GM20431 (cell line): ENCODE results near the gene COL23A1.

Experiments
- in situ Hi-C: fragments of 300-500 bp; cut with MseI, MboI; formaldehyde crosslinking; loops from one replicate; pipeline ENCODE4 v1.15.0; 2020; ENCODE audit warnings: low sequenced_read_pairs; ENCODE audit not compliant: unreplicated experiment

Gene COL23A1

DNA sequence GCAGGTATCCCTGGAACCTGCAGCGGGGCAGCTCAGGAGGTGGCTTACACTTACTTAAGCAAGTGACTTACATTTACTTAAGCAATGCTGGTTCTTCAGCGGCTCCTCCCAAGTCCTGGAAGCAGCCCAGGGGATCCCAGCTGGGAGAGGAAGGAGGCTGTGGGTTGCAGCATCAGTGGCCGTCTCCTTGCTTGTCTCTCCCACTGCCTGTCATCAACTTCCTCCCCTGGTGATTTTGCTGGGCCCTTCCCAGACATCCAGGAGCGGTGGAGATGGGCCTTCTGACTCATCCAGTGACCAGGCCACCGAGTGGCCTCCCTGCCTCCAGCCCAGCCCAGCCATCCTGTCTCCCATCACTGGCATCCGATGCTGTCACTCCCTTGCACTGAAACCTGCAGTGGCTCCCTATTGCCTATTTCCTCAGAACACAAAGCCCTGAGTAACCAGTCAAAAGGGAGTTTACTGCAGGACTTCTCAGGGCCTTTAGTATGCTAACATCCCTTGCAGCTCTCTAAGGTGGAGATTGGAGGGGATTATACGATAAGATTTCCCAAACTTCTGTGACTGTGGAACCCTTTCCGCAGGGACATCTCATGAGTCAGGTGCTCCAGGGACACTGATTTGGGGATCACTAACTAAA is 201.7 kb downstream of the COL23A1 start:
- in situ Hi-C loops = no loop called here

DNA sequence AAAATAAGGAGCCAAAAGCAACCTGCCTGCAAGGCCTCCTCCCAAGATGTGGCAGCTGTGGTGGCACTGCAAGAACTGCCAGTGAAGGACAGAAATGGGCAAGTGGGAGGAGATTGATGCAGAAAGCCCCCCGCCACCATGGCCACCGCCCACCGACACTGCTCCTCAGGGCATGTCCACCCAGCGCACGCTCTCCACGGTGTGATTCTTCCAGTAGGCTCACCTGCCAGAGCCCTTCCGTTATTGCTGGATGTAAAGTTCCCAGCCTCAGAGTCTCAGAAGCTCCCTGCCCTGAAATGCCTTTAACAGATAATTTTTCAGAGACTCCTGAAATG is 202.4 kb downstream of the COL23A1 start:
- in situ Hi-C loops = no loop called here

DNA sequence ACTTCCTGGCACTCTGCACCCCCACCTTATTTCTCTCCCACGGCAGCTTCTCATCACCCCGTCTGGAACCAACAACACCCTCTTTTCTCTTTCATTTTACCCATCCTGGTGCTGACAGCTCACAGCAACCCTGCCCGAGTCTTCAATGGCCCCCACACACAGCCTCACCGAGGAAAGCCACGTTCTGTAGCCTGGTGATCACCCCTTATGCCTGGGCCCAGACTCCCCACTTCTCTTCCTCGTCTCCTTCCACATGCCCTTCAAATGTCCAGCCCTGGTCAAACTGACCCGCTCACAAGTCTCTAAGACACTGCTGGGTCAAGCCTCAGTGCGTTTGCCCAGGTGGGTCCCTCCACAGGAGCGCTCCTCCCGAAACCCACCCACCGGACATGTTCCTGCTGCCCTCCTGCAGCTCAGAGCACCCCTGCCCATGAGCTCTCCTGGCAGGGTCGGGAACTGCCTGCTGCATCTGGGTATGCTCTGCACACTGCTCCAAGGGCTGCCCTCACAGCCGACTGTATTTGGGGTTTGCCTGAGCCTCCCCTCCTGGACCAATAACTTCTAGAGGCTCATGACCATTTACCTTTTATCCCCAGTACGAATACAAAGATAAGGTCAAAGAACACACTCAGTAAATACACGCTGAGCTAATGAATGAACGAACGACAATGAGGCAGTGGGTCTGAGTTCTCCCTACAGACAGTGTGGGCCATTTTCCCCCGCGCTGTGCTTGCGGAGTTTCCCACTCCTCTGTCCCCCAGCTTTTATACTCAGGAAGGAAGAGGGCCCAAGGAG is 202.9 kb downstream of the COL23A1 start:
- in situ Hi-C loops = no loop called here

DNA sequence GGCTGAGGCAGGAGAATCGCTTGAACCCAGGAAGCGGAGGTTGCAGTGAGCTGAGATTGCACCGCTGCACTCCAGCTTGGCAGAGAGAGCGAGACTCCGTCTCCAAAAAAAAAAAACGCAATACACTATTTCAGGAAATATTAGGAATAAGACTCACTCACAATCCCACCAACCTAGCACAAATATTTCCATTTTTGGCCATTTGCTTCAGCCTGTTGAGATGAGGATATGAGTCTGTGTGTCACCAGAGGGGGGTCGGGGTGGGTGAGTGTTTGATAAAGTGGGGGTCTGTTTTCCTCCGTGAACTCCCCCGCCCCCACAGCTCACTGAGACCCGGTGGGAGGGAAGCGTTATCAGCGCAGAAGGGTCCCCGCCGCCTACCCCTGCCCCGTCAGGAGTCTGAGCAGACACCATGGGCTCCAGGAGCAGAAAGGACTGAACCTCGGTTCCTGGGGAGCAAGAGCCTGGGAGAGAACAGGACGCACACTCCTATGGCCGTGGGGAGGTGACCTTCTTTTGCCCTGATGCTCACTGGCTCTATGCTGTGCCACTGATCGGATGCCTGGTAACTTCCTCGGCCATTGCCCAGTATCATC is 203.8 kb downstream of the COL23A1 start:
- in situ Hi-C loops = no loop called here

DNA sequence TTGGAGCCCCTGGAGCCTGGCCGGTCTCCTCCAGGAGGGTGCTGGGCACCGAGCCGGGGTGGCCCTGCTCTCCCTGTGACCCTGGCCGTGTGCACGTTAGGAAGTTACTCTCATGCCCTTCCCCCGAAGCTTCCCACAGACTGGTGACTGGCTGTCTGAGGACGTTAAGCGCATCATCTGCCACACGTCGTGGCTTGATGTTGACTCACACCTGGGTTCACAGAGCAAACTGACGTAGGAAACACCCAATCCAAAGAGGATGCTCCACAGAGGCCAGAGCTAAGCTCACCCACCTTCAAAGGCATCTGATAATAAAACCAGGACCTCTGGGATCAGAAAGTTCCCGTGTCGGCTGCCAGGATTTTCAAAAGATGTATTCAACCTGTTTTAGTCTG is 204.7 kb downstream of the COL23A1 start:
- in situ Hi-C loops = no loop called here

DNA sequence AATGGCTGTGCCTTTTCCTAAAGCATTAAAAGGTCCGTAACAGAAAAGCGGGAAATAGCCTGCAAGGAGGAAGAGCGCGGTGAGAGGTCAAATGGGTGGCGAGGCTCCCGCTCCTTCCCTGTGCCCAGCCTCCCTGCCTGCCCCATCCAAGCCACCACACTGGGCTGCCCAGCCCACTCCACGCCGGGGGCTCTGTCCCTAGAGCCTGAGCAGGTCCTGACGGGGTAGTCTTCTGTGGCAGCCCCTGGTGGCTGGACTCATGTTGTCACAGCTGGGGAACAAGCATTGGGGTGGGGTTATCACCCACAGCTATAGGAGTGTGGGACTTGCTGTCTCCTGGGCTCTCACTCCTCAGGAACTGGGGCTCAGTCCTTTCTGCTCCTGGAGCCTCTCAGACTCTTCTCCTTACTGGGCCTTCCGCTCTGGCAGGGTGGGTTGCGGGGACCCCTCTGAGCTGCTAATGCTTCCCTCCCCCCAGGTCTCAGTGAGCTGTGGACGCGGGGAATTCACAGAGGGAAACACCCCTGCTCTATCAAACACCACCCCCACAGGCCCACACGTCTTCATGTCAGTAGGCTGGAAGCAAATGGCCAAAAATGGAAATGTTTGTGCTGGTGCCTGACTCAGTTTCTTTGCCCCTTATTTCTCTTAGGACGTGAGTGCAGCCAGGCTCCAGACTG is 205.2 kb downstream of the COL23A1 start:
- in situ Hi-C loops = no loop called here

DNA sequence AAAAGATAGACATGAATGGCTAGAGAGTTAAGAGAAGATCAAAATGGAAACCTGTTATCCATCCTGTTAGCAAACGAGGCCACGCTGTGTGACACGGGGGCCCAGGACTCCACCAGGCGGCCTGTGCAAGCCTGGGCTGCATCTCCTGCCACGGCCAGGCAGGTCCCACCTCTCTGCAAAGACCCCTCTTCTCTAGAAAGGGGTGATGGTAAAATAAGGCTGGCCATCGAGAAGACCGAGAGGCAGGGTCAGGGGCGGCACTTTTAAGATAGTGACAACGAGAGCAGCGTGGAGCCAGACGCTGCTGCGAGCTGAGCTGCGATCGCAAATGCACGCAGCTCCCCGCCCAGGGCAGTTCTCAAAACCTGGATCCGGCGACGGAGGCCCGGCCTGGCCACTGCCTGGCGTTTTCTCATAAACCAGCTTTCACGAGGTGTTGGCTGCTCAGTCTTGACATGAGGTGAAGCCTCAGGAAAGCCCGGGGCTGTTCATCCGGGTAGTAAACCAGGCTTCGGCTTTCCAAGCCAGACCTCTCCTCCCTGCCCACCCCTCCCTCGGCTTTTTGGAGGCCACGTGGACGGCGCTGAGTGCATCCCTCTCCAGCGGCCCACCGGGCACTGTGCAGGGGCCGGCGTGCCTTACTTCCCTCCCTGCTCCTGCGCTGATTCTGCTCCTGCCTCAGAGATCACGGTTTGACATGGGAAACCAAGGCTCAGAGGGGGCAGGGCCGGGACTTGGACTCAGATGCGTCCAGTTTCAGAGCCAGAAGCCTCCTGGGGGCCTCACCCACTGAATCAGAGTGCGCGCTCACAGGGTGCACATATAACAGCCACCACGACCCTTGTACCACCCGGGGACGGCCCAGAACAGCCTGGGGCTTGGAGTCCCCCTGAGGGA is 206.0 kb downstream of the COL23A1 start:
- in situ Hi-C loops = no loop called here

DNA sequence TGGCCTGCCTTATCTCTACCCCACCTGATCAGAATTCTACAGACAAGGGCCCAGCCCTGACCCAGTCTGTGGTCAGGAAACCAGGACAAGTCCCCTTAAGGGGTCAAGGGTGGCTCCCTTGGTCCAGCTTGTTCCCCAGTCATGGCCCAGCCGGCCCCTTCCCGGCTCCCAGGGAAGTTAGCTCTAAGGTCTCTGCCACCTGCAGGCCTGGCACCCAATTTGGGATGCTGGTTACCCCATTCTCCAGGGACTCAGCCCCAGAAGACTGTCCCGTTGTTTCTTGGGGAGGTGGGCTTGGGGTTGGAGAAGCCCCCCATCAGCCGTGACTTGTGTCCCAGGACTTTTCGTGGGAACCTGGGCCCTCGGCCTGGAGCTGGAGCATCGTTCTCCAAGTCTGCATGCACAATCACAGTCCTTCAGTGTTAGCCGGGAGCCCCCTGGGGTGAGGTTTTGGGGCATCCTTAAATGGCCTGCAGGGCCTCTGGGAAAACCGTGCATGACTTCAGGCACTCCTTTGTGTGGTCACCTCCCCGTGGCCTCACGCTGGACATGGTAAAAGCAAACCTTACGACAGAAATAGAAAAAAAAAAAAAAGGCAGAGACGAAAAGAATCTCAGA is 206.8 kb downstream of the COL23A1 start:
- in situ Hi-C loops = no loop called here

DNA sequence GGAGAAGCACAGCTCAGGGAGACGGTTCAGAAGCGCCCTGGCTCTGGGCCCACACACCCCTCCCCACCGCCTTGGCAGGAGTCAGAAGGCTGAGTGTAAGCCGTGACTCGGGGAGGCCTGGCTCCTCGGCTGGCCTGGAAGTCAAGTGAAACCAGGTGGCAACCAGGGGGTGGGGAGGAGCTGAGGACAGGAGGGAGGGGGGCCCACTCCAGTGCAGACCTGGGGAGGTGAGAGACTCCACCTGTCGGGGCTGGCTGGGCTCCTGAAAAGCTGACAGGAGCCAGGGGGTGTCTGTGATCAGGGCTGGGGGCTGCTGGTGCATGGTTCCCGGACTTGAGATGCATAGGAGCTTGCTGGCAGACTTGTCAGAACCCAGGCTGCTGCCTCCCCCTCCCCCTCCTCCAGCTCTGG is 207.4 kb downstream of the COL23A1 start:
- in situ Hi-C loops = no loop called here

DNA sequence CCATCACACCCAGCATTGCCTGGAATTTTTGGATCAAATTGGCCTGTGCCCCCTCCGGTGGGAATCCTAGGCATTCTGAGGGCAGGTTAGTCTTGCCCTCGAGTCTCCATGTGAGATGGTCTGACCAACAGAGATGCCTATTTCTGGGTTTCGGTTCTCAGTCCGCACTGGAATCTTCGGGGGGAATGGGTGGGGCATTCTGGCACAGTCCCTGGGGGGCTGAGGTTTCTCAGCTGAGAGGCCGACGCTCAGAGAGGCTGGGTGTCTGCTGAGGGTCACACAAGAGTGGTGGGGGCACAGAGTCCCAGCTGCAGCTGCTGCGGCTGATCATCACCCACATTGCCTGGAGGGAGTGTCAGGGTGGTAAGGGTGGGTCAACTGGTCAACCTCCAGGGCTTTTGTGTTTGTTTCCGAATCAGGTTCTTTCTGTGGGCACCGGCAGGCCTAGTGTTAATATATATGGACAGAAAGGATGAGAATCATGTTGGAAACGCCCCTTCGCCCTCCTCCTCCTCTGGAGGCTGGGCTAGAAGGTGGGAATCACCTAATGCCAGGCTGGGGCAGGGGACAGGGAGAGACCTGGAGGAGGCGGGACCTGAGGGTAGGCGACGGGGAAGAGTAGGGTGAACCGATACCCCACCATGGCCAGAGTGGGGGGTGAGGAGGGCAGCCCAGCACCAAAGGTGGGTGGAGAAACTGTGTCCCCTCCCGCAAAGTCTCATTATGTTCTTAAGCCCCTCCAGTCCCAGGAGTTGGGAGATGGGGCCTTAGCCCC is 208.1 kb downstream of the COL23A1 start:
- in situ Hi-C loops = no loop called here

DNA sequence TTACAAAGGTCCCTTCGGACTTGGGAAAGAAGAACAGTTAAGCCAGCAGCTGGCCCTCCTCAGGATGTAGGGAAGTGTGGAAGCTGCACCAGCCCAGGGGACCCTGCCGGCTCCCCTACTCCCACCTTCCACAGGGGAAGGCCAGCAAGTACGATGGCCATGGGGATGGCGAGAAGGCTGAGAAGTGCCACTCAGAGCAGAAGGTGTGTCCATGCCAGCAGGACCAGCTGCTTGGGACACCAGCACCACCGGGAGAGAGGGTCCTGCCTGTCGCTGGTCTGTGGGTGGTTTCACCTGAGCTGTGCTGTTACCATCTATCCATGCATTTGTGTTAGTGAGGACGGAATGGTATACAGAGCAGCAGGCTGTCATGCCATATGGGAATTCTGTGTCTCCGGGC is 209.0 kb downstream of the COL23A1 start:
- in situ Hi-C loops = no loop called here

DNA sequence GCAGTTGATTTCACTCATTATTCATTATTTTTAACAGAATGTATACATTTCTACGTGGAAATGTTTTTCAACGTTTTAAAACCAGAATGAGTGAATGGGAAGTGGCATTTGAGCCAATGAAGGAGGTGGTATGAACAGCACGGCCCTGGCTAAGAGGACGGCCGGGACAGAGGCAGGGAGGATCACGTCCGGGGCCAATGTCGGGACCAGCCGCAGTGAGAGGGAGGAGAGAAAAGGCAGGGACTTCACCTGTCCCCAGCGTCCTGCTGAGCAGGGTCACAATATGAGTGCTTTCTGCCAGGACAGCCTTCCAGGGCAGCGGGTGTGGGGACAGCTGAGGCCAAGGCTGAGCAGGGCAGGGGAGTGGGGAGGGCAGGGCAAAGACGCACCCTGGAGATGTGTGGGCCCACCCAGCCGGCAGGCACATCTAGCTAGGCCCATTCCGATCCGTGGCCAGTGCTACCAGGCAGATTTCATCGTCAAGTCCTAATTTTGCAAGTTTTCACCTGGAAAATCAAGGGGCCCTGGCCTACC is 209.6 kb downstream of the COL23A1 start:
- in situ Hi-C loops = no loop called here

DNA sequence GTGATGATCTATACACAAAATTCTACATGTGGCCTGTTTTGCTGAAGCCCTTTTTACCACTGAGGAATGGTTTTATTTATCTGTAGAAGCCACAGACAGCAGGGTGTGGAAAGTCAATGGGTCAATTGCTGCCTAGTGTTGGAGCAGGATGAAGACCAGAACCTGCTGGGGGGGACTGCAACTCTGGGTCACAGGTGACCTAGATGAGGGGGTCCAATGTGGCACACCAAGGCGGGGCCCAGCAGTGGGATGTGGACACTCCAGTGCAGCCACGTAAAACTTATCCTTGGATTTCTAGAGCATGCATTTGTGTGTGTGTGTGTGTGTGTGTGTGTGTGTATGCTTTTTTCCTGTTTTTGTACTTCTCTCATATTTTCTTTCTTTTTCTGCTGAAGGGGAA is 210.1 kb downstream of the COL23A1 start:
- in situ Hi-C loops = no loop called here

DNA sequence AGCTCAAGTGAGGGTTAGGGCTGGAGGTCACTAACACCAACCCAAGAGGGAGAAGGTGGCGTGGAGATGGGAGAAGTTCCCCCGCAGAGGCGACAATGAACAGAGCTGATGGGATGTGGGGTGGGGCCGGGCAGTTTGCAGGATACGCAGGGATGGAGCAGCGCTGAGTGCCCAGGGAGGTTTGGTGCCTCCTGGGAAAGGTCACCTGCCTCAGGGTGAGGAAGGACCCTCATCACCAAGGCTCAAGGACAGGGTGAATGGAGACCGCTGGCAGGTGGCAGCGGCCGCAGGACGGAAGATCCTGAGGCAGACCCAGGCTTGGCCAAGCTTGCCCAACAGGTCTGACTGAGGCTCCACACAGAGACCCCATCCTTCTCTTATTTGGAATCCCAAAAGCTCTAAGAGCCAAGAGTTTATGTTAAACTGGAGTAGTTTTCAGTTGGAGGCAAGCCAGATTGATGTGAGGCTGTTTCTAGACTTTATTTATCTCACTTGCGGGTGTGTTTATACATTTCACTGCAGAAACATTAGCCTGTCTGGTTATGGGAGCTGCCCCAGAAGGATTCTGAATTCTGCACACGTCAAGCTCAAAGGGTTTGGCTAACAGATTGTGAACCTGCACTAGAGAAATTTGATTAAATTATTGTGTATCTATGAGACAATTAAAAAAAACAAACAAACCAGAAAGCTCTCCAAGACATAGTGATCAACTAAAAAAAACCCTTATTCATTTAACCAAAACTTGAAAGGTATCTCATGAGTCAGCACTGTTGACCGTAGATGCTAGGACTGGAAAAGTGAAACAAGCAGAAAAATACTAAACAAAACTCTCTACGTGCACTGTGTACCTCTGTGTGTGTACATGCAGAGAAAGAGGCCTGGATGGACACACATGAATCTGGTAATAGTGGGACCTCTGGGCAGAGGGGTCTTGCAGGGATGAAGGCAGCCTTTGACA is 211.4 kb downstream of the COL23A1 start:
- in situ Hi-C loops = no loop called here

DNA sequence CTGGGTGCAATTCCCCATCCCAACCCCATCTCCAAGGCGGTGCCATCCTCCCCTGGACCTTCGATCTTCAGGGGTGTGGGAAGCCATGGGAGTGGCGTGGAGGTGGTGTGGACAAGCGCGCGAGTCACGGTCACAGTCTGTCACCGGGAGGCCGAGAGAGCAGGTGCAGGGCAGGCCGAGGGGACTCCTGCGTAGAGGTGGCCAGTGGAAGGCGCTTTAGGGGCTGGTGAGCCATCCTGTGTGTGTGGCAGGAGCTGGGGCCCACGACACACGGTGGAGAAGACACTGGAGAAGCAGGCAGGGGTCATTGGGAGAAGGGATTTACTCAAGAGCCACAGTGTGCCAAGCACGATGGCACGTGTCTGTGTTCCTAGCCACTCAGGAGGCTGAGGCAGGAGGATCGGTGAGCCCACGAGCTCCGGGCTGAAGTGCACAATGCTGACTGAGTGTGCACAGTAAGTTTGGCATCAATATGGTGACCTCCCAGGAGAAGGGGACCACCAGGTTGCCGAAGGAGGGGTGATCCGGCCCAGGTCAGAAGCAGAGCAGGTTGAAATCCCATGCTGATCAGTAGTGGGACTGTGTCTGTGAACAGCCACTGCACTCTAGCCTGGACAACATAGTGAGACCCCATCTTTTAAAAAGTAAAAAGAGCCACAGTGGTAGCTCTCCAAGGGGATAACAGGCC is 212.5 kb downstream of the COL23A1 start:
- in situ Hi-C loops = no loop called here

DNA sequence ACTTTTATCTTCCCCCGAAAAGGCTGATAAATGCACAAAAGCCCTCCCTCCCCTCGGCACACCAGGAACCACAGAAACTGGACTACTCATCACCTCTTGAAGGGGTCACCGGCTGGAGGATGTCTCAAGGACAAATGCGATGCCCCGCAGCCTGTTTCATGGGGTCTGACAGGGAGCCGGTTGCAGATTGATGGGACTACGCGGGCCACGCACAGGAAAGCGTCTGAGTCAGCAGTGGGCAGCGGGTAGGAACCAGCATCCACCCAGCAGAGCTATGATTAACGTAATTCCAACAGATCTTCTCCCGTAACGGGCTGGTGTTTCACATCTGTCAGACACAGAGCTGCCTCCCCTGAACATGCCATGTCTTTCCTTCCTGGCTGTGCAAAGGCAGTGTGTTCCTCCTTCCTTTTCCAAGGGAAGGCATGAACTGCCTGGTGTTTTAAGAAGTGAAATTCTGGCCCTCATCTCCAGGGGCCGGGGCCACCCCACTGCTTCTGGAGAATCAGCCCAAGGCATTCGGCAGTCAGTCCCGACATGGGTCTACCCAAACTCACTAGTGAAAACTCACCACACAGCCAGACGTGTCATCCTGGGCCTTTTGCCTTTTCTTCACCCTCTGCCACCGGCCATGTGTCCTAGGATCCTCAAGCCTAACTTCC is 213.1 kb downstream of the COL23A1 start:
- in situ Hi-C loops = no loop called here
